Nephron (organoid): ENCODE results near the gene SYNGR3.

Experiments
- H3K27ac Mint-ChIP-seq, 3 experiments: 2 replicates each; pipeline ENCODE4 v1.8.0; 2020; ENCODE audit warnings: mixed read lengths in 3 of 3, mild to moderate bottlenecking in 2 of 3, moderate library complexity in 1 of 3
- H3K27me3 Mint-ChIP-seq: 2 replicates; pipeline ENCODE4 v1.8.0; 2021; ENCODE audit warnings: low read depth, mild to moderate bottlenecking, moderate library complexity, mixed read lengths
- H3K36me3 Mint-ChIP-seq: 2 replicates; pipeline ENCODE4 v1.8.0; 2020; ENCODE audit warnings: low read depth, mixed read lengths
- H3K4me1 Mint-ChIP-seq: 2 replicates; pipeline ENCODE4 v1.8.0; 2020; ENCODE audit warnings: mixed read lengths
- H3K4me3 Mint-ChIP-seq, 3 experiments: 2 replicates each; pipeline ENCODE4 v1.8.0; 2020; ENCODE audit warnings: mild to moderate bottlenecking in 3 of 3, mixed read lengths in 3 of 3, moderate library complexity in 2 of 3
- H3K9me3 Mint-ChIP-seq: 2 replicates; pipeline ENCODE4 v1.8.0; 2020; ENCODE audit warnings: mixed read lengths
- TF ChIP-seq, protein P1 (sequence below), 3 experiments: fragments of 200-600 bp; sonication (generic); IDR thresholded peaks; one replicate each; pipeline ENCODE4 v1.5.0; 2021; ENCODE audit warnings: antibody characterized with exemption in 3 of 3; ENCODE audit not compliant: unreplicated experiment in 3 of 3

Gene SYNGR3

DNA sequence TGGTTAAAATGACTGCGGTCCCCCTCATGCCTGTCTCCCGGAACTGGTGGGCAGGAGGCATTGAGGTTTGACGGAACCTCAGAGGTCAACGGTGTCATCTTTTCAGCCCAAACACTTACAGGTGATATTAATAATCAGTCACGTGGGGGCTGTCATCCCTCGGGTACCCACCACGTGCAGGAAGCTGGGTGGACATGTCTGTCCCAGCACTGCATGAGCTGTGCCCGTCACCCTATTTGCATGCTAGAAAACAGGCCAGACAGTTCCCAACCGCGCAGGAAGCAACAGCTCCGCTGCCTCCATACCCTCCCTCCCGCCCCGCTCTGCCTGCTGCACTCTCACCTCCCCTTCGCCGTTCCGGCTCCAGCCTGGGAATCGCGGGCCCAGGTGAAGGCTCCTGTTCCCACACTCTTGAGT lies 1.4 kb downstream of the SYNGR3 start:
- Mint-ChIP-seq H3K9me3 (no peaks in the 10 kb centered on the region), H3K4me1 (peaks cover 9% of the 10 kb centered on the region), H3K27me3 (peaks cover 66% of the 10 kb centered on the region), H3K4me3 (peak overlapping the region in 2 of 3 experiments; percentile 56 to 57), H3K36me3 (peaks cover 18% of the 10 kb centered on the region), H3K27ac (no peak overlapping the region)
- TF ChIP-seq, protein P1, sequence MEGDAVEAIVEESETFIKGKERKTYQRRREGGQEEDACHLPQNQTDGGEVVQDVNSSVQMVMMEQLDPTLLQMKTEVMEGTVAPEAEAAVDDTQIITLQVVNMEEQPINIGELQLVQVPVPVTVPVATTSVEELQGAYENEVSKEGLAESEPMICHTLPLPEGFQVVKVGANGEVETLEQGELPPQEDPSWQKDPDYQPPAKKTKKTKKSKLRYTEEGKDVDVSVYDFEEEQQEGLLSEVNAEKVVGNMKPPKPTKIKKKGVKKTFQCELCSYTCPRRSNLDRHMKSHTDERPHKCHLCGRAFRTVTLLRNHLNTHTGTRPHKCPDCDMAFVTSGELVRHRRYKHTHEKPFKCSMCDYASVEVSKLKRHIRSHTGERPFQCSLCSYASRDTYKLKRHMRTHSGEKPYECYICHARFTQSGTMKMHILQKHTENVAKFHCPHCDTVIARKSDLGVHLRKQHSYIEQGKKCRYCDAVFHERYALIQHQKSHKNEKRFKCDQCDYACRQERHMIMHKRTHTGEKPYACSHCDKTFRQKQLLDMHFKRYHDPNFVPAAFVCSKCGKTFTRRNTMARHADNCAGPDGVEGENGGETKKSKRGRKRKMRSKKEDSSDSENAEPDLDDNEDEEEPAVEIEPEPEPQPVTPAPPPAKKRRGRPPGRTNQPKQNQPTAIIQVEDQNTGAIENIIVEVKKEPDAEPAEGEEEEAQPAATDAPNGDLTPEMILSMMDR (IDR thresholded peaks at IDR 0.05; ENCODE audit: unreplicated experiment in 3 of 3), result no peak

DNA sequence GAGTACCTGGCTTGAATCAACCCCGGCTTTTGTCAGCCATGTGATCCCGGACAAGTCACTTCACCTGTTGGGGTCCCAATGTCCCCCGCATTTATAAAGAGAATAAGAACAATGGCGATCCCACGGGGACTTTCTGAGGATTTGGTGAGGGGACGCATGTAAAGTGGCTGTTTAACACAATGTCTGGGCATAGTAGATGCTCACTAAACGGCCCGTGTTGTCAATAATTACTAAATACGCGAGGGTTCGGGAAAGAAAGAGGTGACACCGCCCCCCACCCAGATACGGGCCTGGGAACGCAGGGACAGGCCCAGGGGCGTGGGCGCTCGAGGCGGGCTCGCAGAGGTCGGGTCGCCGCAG lies 1.8 kb downstream of the SYNGR3 start:
- Mint-ChIP-seq H3K4me3 (peak overlapping the region in 2 of 3 experiments; percentile 56 to 57), H3K4me1 (peaks cover 9% of the 10 kb centered on the region), H3K27me3 (peaks cover 66% of the 10 kb centered on the region), H3K36me3 (peaks cover 14% of the 10 kb centered on the region), H3K27ac (no peak overlapping the region), H3K9me3 (no peaks in the 10 kb centered on the region)
- TF ChIP-seq, protein P1 (IDR thresholded peaks at IDR 0.05; ENCODE audit: unreplicated experiment in 3 of 3), result no peak

DNA sequence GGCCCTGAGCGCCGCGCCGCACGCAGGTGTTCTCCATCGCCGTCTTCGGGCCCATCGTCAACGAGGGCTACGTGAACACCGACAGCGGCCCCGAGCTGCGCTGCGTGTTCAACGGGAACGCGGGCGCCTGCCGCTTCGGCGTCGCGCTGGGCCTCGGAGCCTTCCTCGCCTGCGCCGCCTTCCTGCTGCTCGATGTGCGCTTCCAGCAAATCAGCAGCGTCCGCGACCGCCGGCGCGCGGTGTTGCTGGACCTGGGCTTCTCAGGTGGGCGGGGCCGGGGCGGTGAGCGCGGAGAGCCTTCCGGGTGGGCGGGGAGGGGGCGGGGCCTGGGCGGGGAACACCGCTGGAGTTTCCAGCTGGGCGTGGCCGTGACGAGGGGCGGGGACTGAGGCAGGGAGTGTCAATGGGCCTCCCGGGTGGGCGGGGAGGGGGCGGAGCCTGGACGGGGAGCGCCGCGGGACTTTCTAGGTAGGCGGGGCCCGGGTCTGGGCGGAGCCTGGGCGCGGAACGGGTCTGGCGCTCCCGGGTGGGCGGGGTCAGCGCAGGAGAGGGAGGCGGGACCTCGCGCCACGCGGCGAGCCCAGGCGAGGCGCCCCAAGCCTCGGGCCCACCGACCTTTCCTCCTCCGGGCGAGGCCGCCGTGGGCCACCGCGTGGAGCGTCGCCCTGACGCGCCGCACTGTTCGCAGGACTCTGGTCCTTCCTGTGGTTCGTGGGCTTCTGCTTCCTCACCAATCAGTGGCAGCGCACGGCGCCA lies 2.4 kb downstream of the SYNGR3 start:
- TF ChIP-seq, protein P1 (IDR thresholded peaks at IDR 0.05; ENCODE audit: unreplicated experiment in 3 of 3), result no peak
- peaks cover 61% of the 10 kb centered on the region for H3K27me3 Mint-ChIP-seq
- H3K4me3 Mint-ChIP-seq, result peak overlapping the region in 2 of 3 experiments; percentile 21 to 38
- H3K27ac Mint-ChIP-seq, result no peak overlapping the region
- H3K36me3 Mint-ChIP-seq, result peaks cover 10% of the 10 kb centered on the region
- H3K9me3 Mint-ChIP-seq, result no peaks in the 10 kb centered on the region
- H3K4me1 Mint-ChIP-seq, result peaks cover 9% of the 10 kb centered on the region

DNA sequence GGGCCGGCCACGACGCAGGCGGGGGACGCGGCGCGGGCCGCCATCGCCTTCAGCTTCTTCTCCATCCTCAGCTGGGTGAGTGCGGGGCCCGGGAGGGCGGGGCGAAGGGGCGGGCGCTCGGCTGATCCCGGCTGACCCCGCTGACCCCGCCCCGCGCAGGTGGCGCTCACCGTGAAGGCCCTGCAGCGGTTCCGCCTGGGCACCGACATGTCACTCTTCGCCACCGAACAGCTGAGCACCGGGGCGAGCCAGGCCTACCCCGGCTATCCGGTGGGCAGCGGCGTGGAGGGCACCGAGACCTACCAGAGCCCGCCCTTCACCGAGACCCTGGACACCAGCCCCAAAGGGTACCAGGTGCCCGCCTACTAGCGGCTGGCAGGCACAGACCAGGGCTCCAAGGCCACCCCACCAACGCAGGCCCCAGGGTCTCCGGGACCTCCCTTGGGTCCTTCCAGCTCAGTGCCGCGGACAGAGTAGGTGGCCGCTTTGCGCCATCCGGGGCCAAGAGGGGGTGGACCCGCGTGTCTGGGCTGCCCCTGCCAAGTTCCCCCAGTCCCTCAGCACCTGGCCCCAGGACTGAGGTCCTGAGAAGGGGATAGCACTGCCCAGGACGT lies 3.0 kb downstream of the SYNGR3 start:
- Mint-ChIP-seq H3K27ac (no peak overlapping the region), H3K4me1 (peaks cover 9% of the 10 kb centered on the region), H3K9me3 (no peaks in the 10 kb centered on the region), H3K27me3 (peaks cover 56% of the 10 kb centered on the region), H3K4me3 (no peak overlapping the region), H3K36me3 (peaks cover 14% of the 10 kb centered on the region)
- TF ChIP-seq, protein P1 (IDR thresholded peaks at IDR 0.05; ENCODE audit: unreplicated experiment in 3 of 3), result no peak

DNA sequence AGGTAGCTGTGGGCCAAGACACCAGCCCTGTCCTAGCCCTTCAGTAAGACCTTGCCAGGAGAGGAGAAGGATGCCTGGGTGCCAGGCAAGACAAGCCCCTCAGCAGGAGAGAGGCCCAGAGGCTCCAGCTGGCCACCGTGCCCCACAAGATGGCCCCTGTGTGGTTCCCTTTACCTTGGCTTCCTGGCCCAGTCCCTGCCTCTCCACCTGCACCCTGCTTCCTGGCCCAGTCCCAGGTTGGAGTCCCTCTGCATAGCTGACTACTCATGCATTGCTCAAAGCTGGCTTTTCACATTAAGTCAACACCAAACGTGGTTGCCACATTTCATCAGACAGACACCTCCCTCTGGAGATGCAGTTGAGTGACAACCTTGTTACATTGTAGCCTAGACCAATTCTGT lies 4.0 kb downstream of the SYNGR3 start:
- Mint-ChIP-seq H3K9me3 (no peaks in the 10 kb centered on the region), H3K27me3 (peaks cover 47% of the 10 kb centered on the region), H3K27ac (peak overlapping the region in 2 of 3 experiments; percentile 35 to 54), H3K4me3 (peak overlapping the region; percentile 33 to 68 (median 52)), H3K4me1 (peaks cover 5% of the 10 kb centered on the region), H3K36me3 (peaks cover 16% of the 10 kb centered on the region)
- TF ChIP-seq, protein P1 (IDR thresholded peaks at IDR 0.05; ENCODE audit: unreplicated experiment in 3 of 3), result no peak
